K562 (cell line): ENCODE results near the gene SOX6. TPM values are rescaled to one million over a fixed set of nuclear protein-coding genes. Genes with fewer than 3 reads are reported as not detected.

Source experiments
- ATAC-seq: fragments of 200-7000 bp; cut with Tn5 transposase; 3 replicates; pipeline ENCODE4 v1.9.1; 2020; ENCODE audit warnings: moderate library complexity
- BruUV-seq: library from RNA; stranded (reverse); fragments of 400-500 nt; replicated peaks from 2 replicates; lab custom pipeline; 2021; lab: Mats Ljungman, UMichigan
- CTCF ChIA-PET: fragments of 300-600 bp; formaldehyde crosslinking; extraction: SDS; loops from one replicate; lab custom pipeline; 2021; ENCODE audit warnings: low intra/inter-chr PET ratio; lab: Yijun Ruan, JAX
- POLR2A ChIA-PET: fragments of 300-600, 350-650 bp; sonication (Branson Sonifier 250); formaldehyde crosslinking; extraction: SDS; loops from one replicate; lab custom pipeline; 2021; ENCODE audit warnings: antibody characterized with exemption, inconsistent platforms; lab: Yijun Ruan, JAX
- DNase-seq, 4 experiments: peaks; one replicate each; pipeline versions ENCODE4 v3.0.0 to v3.0.0-alpha.2; 2011 to 2018; ENCODE audit warnings: low spot score in 3 of 4, mixed read lengths in 3 of 4; ENCODE audit errors: extremely low read depth in 1 of 4
- FAIRE-seq: peaks from 2 replicates; lab custom pipeline; 2011; peaks lifted over from hg19 to GRCh38; lab: Jason Lieb, UNC
- H2AFZ ChIP-seq: 2 replicates; pipeline ENCODE4 v1.6.0; 2011; ENCODE audit warnings: low read depth, low read length, control low read depth, inconsistent platforms
- H3K27ac ChIP-seq: fragments of 200-600 bp; 3 replicates; pipeline ENCODE4 v1.8.0; 2011; ENCODE audit warnings: low read depth, mild to moderate bottlenecking, control low read depth, inconsistent platforms, low read length, moderate library complexity, mixed read lengths; ENCODE audit errors: extremely low read depth
- H3K27me3 ChIP-seq, 2 experiments: fragments of 300-600 bp in 1 of 2; 2 replicates in 1 of 2; 3 replicates in 1 of 2; pipeline versions ENCODE4 v1.6.0 to v1.8.0; 2011; ENCODE audit warnings: inconsistent platforms in 2 of 2, low read length in 2 of 2, mild to moderate bottlenecking in 1 of 2, mixed read lengths in 1 of 2, moderate library complexity in 1 of 2; ENCODE audit not compliant: control insufficient read depth in 2 of 2, insufficient read depth in 2 of 2
- H3K36me3 ChIP-seq: fragments of 300-600 bp; 3 replicates; pipeline ENCODE4 v1.8.0; 2011; ENCODE audit warnings: mild to moderate bottlenecking, low read length, inconsistent platforms; ENCODE audit not compliant: control insufficient read depth, insufficient read depth
- H3K4me1 ChIP-seq, 2 experiments: fragments of 200-600 bp in 1 of 2; replicated peaks in 1 of 2; 2 replicates in 1 of 2; 3 replicates in 1 of 2; pipeline versions ENCODE4 v1.5.1 to v1.8.0; 2011; ENCODE audit warnings: inconsistent platforms in 2 of 2, low read length in 2 of 2, mild to moderate bottlenecking in 1 of 2, mixed read lengths in 1 of 2, moderate library complexity in 1 of 2; ENCODE audit not compliant: control insufficient read depth in 2 of 2, insufficient read depth in 2 of 2
- H3K4me2 ChIP-seq: 2 replicates; pipeline ENCODE4 v1.6.1; 2011; ENCODE audit warnings: low read length, control low read depth, inconsistent platforms, mixed read lengths; ENCODE audit not compliant: insufficient read depth
- H3K4me3 ChIP-seq: fragments of 200-600 bp; sonication (generic), shearing (Covaris generic); 2 replicates; pipeline ENCODE4 v1.5.1; 2016; ENCODE audit warnings: control low read depth, inconsistent platforms
- H3K79me2 ChIP-seq: fragments of 200-600 bp; 3 replicates; pipeline ENCODE4 v1.8.0; 2011; ENCODE audit warnings: low read length, inconsistent platforms; ENCODE audit not compliant: control insufficient read depth, insufficient read depth
- H3K9ac ChIP-seq, 2 experiments: 2 replicates each; pipeline versions ENCODE4 v1.6.0 to v1.6.1; 2011; ENCODE audit warnings: low read depth in 2 of 2, low read length in 2 of 2, control low read depth in 1 of 2, inconsistent platforms in 1 of 2, mild to moderate bottlenecking in 1 of 2, mixed read lengths in 1 of 2; ENCODE audit not compliant: insufficient read depth in 1 of 2
- H3K9me1 ChIP-seq: one replicate; pipeline ENCODE4 v1.6.0; 2011; ENCODE audit warnings: inconsistent platforms, mild to moderate bottlenecking, low read length, moderate library complexity; ENCODE audit not compliant: control insufficient read depth, insufficient read depth
- H3K9me3 ChIP-seq: replicated peaks from 2 replicates; pipeline ENCODE4 v1.5.1; 2011; ENCODE audit warnings: low read depth, low read length, inconsistent platforms; ENCODE audit not compliant: control insufficient read depth, insufficient read depth
- H4K20me1 ChIP-seq: replicated peaks from 2 replicates; pipeline ENCODE4 v1.6.1; 2011; ENCODE audit warnings: low read length, inconsistent platforms, mixed read lengths; ENCODE audit not compliant: control insufficient read depth, insufficient read depth
- C11orf30 ChIP-seq: fragments of 450-650 bp; IDR thresholded peaks from 2 replicates; pipeline ENCODE4 v1.6.1; 2016; ENCODE audit warnings: low read depth, mild to moderate bottlenecking
- COPS2 ChIP-seq: fragments of 450-650 bp; conservative IDR thresholded peaks from 2 replicates; pipeline ENCODE4 v1.6.1; 2016; ENCODE audit warnings: mild to moderate bottlenecking, moderate library complexity
- CREM ChIP-seq: IDR thresholded peaks from 2 replicates; pipeline ENCODE4 v1.6.1; 2014; ENCODE audit warnings: antibody characterized with exemption, low read depth
- HLTF ChIP-seq: fragments of 450-650 bp; IDR thresholded peaks from 2 replicates; pipeline ENCODE4 v1.6.1; 2016
- IFI16 ChIP-seq: fragments of 250-450 bp; sonication (Bioruptor Pico); IDR thresholded peaks from 2 replicates; pipeline ENCODE4 v2.1.2; 2022; ENCODE audit warnings: mild to moderate bottlenecking, inconsistent platforms
- PBX2 ChIP-seq, 2 experiments: IDR thresholded peaks in 1 of 2; conservative IDR thresholded peaks in 1 of 2; 2 replicates each; pipeline ENCODE4 v1.6.1; 2016; ENCODE audit warnings: low read depth in 2 of 2, mild to moderate bottlenecking in 1 of 2, missing compliant biosample characterization in 1 of 2, missing genetic modification characterization in 1 of 2, moderate library complexity in 1 of 2
- RBM14 ChIP-seq: fragments of 200-400 bp; formaldehyde crosslinking; IDR thresholded peaks from 2 replicates; pipeline ENCODE4 v1.6.1; 2018; ENCODE audit warnings: low read depth, mild to moderate bottlenecking, low read length, moderate library complexity, borderline replicate concordance; ENCODE audit not compliant: insufficient read depth
- SIN3A ChIP-seq, 2 experiments: fragments of 150-350 bp in 1 of 2; IDR thresholded peaks; 2 replicates each; pipeline ENCODE4 v1.6.1; 2011 to 2016; ENCODE audit warnings: borderline replicate concordance in 2 of 2, low read depth in 2 of 2, low read length in 2 of 2, mild to moderate bottlenecking in 2 of 2, moderate library complexity in 2 of 2; ENCODE audit not compliant: control insufficient read depth in 1 of 2
- TFAM ChIP-seq: fragments of 250-450 bp; sonication (Bioruptor Pico); conservative IDR thresholded peaks from 2 replicates; pipeline ENCODE4 v1.5.0; 2021; ENCODE audit warnings: mild to moderate bottlenecking, moderate library complexity
- ZBTB1 ChIP-seq: sonication (generic); formaldehyde crosslinking; IDR thresholded peaks from 2 replicates; pipeline ENCODE4 v1.8.1; 2023; ENCODE audit warnings: missing genetic modification reagents, low read depth, mild to moderate bottlenecking, borderline replicate concordance
- ZBTB9 ChIP-seq: fragments of 450-650 bp; formaldehyde crosslinking; IDR thresholded peaks from 2 replicates; pipeline ENCODE4 v1.4.0; 2020; ENCODE audit warnings: mild to moderate bottlenecking, moderate library complexity
- ZNF146 ChIP-seq: IDR thresholded peaks from one replicate; pipeline ENCODE4 v1.6.1; 2018; ENCODE audit warnings: missing compliant biosample characterization; ENCODE audit not compliant: unreplicated experiment
- ZNF766 ChIP-seq: fragments of 200-800 bp; sonication (Bioruptor generic); conservative IDR thresholded peaks from 2 replicates; pipeline ENCODE4 v1.6.1; 2016; ENCODE audit warnings: missing genetic modification characterization, missing compliant biosample characterization
- ZNF77 ChIP-seq: fragments of 250-450 bp; sonication (Bioruptor Pico); IDR thresholded peaks from 2 replicates; pipeline ENCODE4 v1.5.0; 2020
- WGBS: fragments of 100-300 bp; shearing (Covaris generic); methylation state at CpG from one replicate; pipeline ENCODE4 v1.1.6; 2016; ENCODE audit warnings: low coverage, mixed read lengths; ENCODE audit not compliant: insufficient coverage; ENCODE audit errors: missing lambda C conversion rate; 5-methylcytosine and 5-hydroxymethylcytosine counted together
- in situ Hi-C: fragments of 300-500 bp; cut with MboI; formaldehyde crosslinking; loops from 4 replicates; pipeline ENCODE4 v1.15.0; 2018; ENCODE audit warnings: inconsistent platforms, mixed read lengths
- intact Hi-C: fragments of 100-400 bp; cut with micrococcal nuclease; formaldehyde crosslinking; loops from 2 replicates; pipeline ENCODE4 v1.14.2; 2022
- polyA plus RNA-seq, 8 experiments: library from polyadenylated mRNA; depleted of rRNA in 4 of 8; stranded (reverse) in 5 of 8; unstranded in 3 of 8; fragments of >200 nt; fragmentation: Nextera tagmentation in 2 of 8; fragmentation: Illumina TruSeq in 1 of 8; extraction: Ambion mirVana in 2 of 8; extraction: Trizol in 1 of 8; gene quantifications; 2 replicates each; pipeline versions ENCODE4 v1.2.1 to v1.2.3, GENCODE V29; 2011 to 2014; ENCODE audit warnings: inconsistent platforms in 1 of 8, missing spikeins in 1 of 8
- total RNA-seq, 7 experiments: library from RNA; depleted of rRNA in 6 of 7; stranded (reverse); fragments of >200 nt in 6 of 7; fragmentation: Illumina TruSeq in 2 of 7; extraction: Trizol in 2 of 7; gene quantifications; 2 replicates each; pipeline versions ENCODE4 v1.2.1 to v1.2.3, GENCODE V29; 2011 to 2021; ENCODE audit warnings: low replicate concordance in 1 of 7

Gene SOX6
- total and polyA plus RNA-seq, 9 of the 15 experiments (the other 6 are each of a cell fraction or from before 2014, with no cell fraction given): 0.89 to 8.7 (median 5.7) TPM

- no peak for TF ChIP-seq ZBTB9 (CRISPR knock-in tag)
These were observed 415.1 kb downstream of the SOX6 start (continued) for GRCh38 chr11:15941206-15941770.

GRCh38 chr11:15940462-15941205 is 415.7 kb downstream of the SOX6 start:
- no peaks in the 10 kb centered on the region for H3K9me1 ChIP-seq
- FAIRE-seq (no peak), ATAC-seq (peak; percentile 18), DNase-seq (no peak)
- no peak overlapping the region for H3K4me3 ChIP-seq
- no peak for TF ChIP-seq HLTF
- TF ChIP-seq COPS2: no peak
- TF ChIP-seq ZNF77 (CRISPR knock-in tag): no peak
- no peak for TF ChIP-seq IFI16 (CRISPR knock-in tag)
- no peak for TF ChIP-seq SIN3A (IDR thresholded peaks at IDR 0.05; ENCODE audit: borderline replicate concordance in 2 of 2, control insufficient read depth in 1 of 2, low read depth in 2 of 2, low read length in 2 of 2)
- no peak for TF ChIP-seq C11orf30
- TF ChIP-seq ZNF766 (CRISPR knock-in tag): no peak
- no peak for TF ChIP-seq RBM14
- no peak for TF ChIP-seq PBX2 (CRISPR knock-in tag; IDR thresholded peaks at IDR 0.05; ENCODE audit: low read depth)
- TF ChIP-seq PBX2 (tag; conservative IDR thresholded peaks at IDR 0.05; ENCODE audit: low read depth): no peak
- no peak for TF ChIP-seq CREM
- no peak for TF ChIP-seq ZNF146 (CRISPR knock-in tag)
- no peak for TF ChIP-seq ZBTB1 (CRISPR knock-in tag)
- TF ChIP-seq TFAM (CRISPR knock-in tag): no peak
- BruUV-seq: no TSS peak
- ChIA-PET CTCF (interaction anchor here (1.0 to 2.1 kb wide), 3 partner anchors 88 to 672 kb away, joined by 3 to 14 read pairs (median 4); no protein-coding TSS in a partner anchor), POLR2A (interaction anchor here (0.7 kb wide), 1 partner anchor 384 kb away, joined by 3 read pairs; no protein-coding TSS in a partner anchor)
- intact Hi-C loops: loop anchor here (5.0 to 10.0 kb wide), 3 partner anchors 47 to 667 kb away; no protein-coding TSS in a partner anchor
- WGBS: 4% methylated on average over 8 of the region's 8 CpGs
- no peaks in the 10 kb centered on the region for H3K79me2 ChIP-seq
- H2AFZ ChIP-seq: peak overlapping the region; percentile 84
- no peaks in the 10 kb centered on the region for H4K20me1 ChIP-seq
- no peaks in the 10 kb centered on the region for H3K36me3 ChIP-seq
- H3K4me2 ChIP-seq: no peak overlapping the region
- H3K9me3 ChIP-seq: no peaks in the 10 kb centered on the region
- in situ Hi-C loops: no loop called here
- no peak overlapping the region for H3K27ac ChIP-seq
- peak overlapping the region in 1 of 2 experiments; percentile 80; a peak in 2 of 4 replicates for H3K9ac ChIP-seq
- peaks cover 2 to 19% of the 10 kb centered on the region in 2 experiments; a peak in 3 of 5 replicates for H3K27me3 ChIP-seq
- H3K4me1 ChIP-seq: peaks cover 0 to 14% of the 10 kb centered on the region in 2 experiments; a peak in 3 of 5 replicates
